ENCODE results near the gene CDKN1B. TPM values are rescaled to one million over a fixed set of nuclear protein-coding genes. Genes with fewer than 3 reads are reported as not detected.

Gene CDKN1B
- total and polyA plus RNA-seq, 2 donors from 2014 or later: 27.9 to 52.3 TPM

GRCh38 chr12:12681061-12681765 lies 36.0 kb upstream of the CDKN1B start:
- Histone ChIP-seq H3K9ac (ENCODE audit: low read length in 3 of 3) (no peak overlapping the region), H3K4me3 (ENCODE audit: low read length in 3 of 3) (no peak overlapping the region), H3K36me3 (ENCODE audit: control insufficient read depth in 2 of 3, insufficient read depth in 3 of 3, low read length in 3 of 3) (no peaks in the 10 kb centered on the region), H3K27ac (ENCODE audit: low read depth in 2 of 2, low read length in 2 of 2) (no peak overlapping the region), H3K9me3 (ENCODE audit: control insufficient read depth in 2 of 3, insufficient read depth in 1 of 3, low read length in 3 of 3) (no peaks in the 10 kb centered on the region), H3K27me3 (ENCODE audit: control insufficient read depth, insufficient read depth, low read length) (no peaks in the 10 kb centered on the region), H3K4me1 (ENCODE audit: control insufficient read depth in 2 of 3, insufficient read depth in 2 of 3, low read depth in 1 of 3, low read length in 3 of 3) (no peaks in the 10 kb centered on the region)
- FAIRE-seq (no peak), DNase-seq (no peak)
- no peak for TF ChIP-seq CTCF (IDR thresholded peaks at IDR 0.05; ENCODE audit: borderline replicate concordance, extremely low read depth, insufficient read depth)
- intact Hi-C loops (cut with DNase I): no loop called here

GRCh38 chr12:12682284-12682683 lies 34.9 kb upstream of the CDKN1B start:
- DNase-seq (no peak), FAIRE-seq (no peak)
- Histone ChIP-seq H3K4me3 (ENCODE audit: low read length in 3 of 3) (no peak overlapping the region), H3K4me1 (ENCODE audit: control insufficient read depth in 2 of 3, insufficient read depth in 2 of 3, low read depth in 1 of 3, low read length in 3 of 3) (no peaks in the 10 kb centered on the region), H3K9me3 (ENCODE audit: control insufficient read depth in 2 of 3, insufficient read depth in 1 of 3, low read length in 3 of 3) (no peaks in the 10 kb centered on the region), H3K27me3 (ENCODE audit: control insufficient read depth, insufficient read depth, low read length) (no peaks in the 10 kb centered on the region), H3K27ac (ENCODE audit: low read depth in 2 of 2, low read length in 2 of 2) (no peak overlapping the region), H3K36me3 (ENCODE audit: control insufficient read depth in 2 of 3, insufficient read depth in 3 of 3, low read length in 3 of 3) (no peaks in the 10 kb centered on the region), H3K9ac (ENCODE audit: low read length in 3 of 3) (no peak overlapping the region)
- no peak for TF ChIP-seq CTCF (IDR thresholded peaks at IDR 0.05; ENCODE audit: borderline replicate concordance, extremely low read depth, insufficient read depth)
- intact Hi-C loops (cut with DNase I): no loop called here

GRCh38 chr12:12683136-12683697 lies 34.0 kb upstream of the CDKN1B start:
- H3K9ac ChIP-seq (ENCODE audit: low read length in 3 of 3): no peak overlapping the region
- H3K9me3 ChIP-seq (ENCODE audit: control insufficient read depth in 2 of 3, insufficient read depth in 1 of 3, low read length in 3 of 3): no peaks in the 10 kb centered on the region
- TF ChIP-seq CTCF (IDR thresholded peaks at IDR 0.05; ENCODE audit: borderline replicate concordance, extremely low read depth, insufficient read depth): no peak
- no peak for DNase-seq
- H3K36me3 ChIP-seq (ENCODE audit: control insufficient read depth in 2 of 3, insufficient read depth in 3 of 3, low read length in 3 of 3): no peaks in the 10 kb centered on the region
- no peak overlapping the region for H3K27ac ChIP-seq (ENCODE audit: low read depth in 2 of 2, low read length in 2 of 2)
- no peak overlapping the region for H3K4me3 ChIP-seq (ENCODE audit: low read length in 3 of 3)
- H3K27me3 ChIP-seq (ENCODE audit: control insufficient read depth, insufficient read depth, low read length): no peaks in the 10 kb centered on the region
- no peak for FAIRE-seq
- H3K4me1 ChIP-seq (ENCODE audit: control insufficient read depth in 2 of 3, insufficient read depth in 2 of 3, low read depth in 1 of 3, low read length in 3 of 3): no peaks in the 10 kb centered on the region
- intact Hi-C loops (cut with DNase I): no loop called here
